Measurements from ENCODE around the gene TSTD1.
"Not testable (repeated sequence)": the region's sequence is repeated elsewhere in the genome, so short reads cannot be mapped to it uniquely, and the experiment has no call there.

The TSTD1 gene

GRCh38 chr1:161068306-161069234, 29.8 kb upstream of the TSTD1 start:
- DNase-seq, result peak; percentile 95

DNA sequence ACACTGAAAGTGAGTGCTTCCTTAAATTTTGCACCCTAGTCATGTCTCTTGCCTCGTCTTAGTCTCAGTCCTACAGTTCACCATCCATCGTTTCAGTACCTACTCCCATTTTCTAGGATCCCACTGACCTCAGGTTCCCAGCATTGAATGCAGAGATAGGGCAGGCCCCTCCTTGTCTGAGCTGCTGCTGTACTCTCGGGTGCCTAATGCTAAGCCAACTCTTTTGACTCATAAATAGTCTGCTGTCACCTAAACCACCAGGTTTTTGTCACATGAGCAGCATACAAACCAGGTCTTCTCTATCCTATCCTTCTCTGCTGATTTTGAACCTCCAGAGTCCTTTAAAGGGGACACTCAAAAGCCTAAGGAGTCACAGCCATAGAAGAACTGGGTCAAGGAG, 27.9 kb upstream of the TSTD1 start:
- peak; percentile 44 for DNase-seq

DNA sequence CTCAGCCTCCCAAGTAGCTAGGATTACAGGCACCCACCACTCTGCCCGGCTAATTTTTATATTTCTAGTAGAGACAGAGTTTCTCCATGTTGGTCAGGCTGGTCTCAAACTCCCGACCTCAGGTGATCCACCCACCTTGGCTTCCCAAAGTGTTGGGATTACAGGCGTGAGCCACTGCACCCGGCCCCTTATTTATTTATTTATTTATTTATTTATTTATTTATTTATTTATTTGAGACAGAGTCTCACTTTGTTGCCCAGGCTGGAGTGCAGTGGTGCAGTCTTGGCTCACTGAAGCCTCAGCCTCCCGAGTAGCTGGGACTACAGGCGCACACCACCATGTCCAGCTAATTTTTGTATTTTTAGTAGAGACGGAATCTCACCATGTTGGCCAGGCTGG, 26.9 kb upstream of the TSTD1 start:
- DNase-seq, result not testable (repeated sequence)

GRCh38 chr1:161063936-161064335, 25.2 kb upstream of the TSTD1 start:
- peak; percentile 39 for DNase-seq

DNA sequence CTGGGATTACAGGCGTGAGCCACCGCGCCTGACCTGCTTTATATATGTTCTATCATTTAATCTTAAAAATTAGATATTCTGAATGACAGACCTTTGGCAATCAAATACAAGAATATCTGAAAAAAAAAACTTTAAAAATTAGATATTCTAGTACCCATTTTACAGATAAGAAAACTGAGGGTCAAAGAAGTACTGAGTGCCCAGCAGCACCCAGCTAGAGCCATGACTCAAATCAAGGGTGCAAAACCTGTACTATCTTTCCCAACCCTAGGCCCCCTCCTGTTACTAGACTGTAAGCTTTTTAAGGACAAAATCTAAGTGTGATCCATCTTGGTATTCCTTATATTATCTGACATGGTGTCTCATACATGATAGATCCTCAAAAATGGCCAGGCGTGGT, 22.7 kb upstream of the TSTD1 start:
- no peak for DNase-seq

GRCh38 chr1:161059293-161059692, 20.5 kb upstream of the TSTD1 start:
- DNase-seq, result no peak

DNA sequence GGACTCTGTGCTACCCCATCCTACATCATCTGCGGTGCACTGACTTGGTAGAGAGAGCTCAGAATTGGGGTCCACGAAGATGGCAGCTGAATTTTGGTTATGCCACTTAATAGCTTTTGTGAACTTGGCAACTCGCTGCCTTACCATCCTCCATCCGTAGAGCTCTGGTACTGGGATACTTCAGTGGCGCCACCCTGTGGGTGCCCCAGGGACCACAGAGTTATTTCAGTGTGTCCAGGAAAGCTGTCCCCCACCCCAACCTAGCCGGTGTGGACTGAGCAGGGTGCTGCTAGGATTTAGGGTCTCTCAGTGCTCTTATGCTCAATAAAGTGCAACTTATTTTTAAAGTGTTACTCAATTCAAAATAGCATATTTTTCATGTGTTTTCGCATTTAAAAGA, 16.0 kb upstream of the TSTD1 start:
- no peak for DNase-seq

- no peak for DNase-seq
These were observed 15.5 kb upstream of the TSTD1 start for GRCh38 chr1:161054232-161054631.

GRCh38 chr1:161052899-161053298, 14.1 kb upstream of the TSTD1 start:
- DNase-seq, result no peak

- DNase-seq, result no peak
These were observed 12.5 kb upstream of the TSTD1 start for GRCh38 chr1:161051219-161051618.

DNA sequence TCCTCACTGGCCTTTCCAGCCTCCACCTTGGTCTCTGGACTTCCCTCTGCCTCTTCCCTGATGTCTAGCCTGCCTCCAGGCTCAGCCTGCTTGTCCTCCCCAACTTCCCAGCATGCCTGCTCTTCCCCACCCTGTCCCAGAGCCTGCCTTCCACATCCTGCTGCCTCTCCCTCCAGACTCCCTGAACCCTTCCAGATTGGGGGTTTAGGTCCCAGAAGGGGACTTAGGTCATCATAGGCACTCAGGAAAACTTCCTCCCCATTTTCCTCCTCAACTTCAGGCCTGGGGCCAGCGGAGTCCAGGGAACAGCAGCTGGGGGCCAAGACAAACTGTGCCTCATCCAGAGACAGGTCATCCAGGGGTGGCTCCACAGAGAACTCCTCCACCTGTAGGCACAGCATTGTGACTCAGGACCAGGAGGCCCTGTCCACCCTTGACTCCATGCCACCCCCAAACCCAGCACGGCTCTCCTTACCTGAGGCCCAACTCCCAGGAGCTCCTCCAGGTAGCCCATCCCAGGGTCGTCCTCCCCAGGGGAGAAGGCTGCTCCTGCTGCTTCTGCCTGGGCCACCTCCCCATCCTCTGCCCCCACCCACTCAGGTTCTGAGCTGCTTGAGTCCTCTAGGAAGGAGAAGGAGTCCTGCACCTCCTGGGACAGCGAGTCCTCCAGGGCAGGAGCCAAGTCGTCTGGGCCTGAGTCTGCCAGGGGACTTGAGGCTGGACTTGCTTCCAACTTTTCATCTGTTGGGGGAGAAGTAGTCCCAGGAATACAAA, 10.4 kb upstream of the TSTD1 start:
- no peak for DNase-seq

DNA sequence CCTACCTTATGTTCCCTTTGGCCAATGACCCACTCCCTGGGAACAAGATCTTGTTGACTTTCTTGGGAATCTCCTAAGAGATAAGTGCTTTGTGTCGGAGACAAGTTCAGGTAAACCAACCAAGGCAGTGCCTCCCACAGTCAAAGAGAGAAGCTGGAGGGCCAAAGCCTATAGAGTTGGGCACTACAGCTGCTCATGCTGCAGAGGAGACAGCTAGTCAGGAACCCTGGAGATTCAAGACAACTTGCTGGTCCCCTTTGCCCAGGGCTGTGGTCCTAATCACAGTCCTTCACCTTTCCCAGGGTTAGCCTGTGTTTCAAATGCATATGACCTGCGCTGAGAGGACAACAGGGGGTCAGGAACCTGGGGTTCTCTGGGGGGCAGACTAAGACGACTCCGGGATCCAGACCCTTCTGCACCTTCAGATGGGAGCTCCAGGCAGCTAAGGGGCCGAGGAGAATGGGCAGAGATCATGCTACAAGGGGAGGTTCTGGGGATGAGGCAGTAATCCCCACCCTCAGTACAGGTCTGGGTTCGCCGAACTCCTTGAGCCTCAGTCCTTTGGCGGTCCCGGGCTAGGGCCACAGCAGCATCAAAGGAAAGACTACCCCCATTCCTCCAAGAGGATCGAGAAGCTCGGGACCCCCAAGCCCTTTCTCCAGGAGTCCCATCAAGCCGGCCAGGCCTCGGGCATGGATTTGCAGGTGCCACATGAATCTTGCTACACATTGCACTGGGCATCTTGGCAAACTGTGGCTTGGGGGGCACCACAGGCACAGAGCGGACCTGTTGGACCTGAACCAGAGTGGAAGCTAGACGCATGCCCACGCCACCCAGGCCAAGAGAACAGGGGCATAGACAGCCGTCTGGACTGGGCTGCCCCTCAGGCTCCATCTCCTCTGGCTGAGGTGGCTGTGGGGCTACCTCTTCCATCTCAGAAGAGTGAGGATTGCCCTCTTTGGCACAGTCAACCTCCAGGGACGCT, 9.0 kb upstream of the TSTD1 start:
- DNase-seq, result no peak

DNA sequence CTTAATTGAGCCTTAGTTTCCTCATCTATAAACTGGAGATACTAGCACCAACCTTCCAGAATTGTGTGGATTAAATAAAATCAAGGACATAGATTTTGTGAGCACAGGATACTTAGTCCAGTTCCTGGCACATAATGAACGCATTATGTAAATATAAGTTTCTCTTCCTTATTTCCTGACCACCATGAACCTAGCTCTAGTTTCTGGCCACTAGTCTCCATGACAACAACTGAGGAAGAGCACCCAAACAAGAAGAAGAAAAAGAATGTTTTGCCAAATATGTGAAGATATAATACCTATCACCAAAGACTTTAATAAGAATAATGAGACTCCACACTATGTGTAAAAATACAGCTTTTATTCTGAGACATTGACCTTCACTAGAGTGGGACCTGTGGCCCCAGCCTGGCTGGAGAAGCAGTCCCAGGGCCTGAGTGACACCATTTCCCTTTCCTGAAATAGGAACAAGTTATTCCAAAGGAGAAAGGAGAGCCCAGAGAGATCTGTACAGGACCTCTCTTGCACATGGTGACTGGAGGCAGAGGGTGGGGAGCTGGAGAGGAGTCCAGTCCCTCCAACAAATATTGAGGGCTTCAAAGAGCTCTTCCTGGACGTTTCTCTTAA, 8.0 kb upstream of the TSTD1 start:
- DNase-seq, result peak; percentile 56

DNA sequence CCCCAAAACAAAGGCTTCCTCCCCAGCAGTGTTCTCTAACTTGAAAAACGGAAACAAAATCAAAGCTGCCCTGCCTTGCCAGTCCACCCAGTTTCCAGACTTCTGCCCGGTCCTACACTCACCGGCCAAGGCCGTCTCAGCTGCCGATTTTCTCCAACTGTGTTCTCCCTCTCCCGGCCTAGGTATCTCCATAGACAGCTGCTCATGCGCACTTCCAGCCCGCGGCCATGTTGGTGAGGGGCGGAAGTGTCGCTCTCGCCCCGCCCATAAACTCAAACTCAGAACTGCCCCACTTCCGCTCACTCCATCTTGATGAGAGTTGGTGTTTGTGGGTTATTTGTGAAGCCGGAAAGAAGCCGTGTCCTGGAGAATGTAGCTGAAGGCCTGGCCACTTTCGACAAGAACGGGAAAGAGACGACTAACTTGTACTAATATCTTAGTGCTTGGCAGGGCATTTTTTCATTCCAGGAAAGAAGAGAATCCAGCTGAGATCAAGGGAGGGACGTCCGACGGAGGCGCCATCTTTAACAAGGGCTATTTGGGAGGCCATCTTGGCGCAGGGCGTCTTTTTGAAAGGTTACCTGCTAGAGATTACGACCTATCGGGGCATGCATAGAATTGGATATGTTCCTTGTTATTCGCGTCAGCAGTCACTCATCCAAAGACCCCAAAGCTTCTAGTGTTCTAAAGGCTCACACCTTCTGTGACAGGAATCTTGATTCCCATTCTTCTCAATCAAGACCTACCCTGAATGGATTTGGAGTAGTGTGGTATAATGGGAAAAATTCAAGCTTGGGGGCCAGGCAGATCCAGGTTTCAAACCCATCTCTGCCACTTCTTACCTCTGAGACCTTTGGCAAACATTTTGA, 7.2 kb upstream of the TSTD1 start, which contains the start of gene USF1:
TSS of gene USF1 (minus strand) at position 242 of the 869 bp plus-strand sequence. CDS start 2,702 bp downstream, outside the sequence.
- DNase-seq, result peak; percentile 96

- peak; percentile 82 for DNase-seq
These were observed 6.4 kb upstream of the TSTD1 start for GRCh38 chr1:161044908-161045735.

DNA sequence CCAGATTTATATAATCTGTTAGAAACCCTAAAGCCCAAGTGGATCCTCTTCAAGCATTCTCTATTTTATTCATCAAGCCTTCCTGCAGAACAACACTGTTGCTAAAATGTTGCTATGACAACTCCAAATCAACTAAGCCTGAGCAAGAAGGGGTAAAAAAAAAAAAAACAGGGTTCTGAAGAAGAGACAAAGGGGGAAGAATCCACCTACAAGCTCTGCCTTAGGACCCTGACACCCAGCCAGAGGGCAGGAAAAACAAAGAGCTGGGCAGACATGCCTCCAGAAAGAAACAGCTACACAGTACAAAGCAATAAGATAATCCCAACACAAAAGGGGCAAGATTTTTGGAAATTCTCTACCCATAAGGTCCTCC, 5.8 kb upstream of the TSTD1 start:
- DNase-seq, result peak; percentile 67

DNA sequence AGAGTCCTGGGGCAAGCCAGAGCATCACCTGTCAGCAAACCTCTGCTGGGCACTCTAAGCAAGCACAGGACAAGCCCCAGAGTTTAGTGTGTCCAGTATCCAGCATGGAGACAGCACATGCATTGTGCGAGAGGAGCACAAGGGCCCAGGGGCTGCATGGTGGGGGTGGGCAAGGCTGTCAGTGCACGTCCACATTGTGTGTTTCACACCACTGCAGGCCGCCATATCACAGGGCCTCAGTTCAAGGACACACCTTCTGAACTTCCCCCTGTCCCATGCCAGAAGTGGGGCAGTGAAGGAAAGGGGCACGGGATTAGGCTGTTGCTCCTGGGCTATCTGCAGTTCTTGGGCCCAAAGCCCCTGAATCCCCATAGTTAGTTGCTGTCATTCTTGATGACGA, 782 bp upstream of the TSTD1 start:
- no peak for DNase-seq

DNA sequence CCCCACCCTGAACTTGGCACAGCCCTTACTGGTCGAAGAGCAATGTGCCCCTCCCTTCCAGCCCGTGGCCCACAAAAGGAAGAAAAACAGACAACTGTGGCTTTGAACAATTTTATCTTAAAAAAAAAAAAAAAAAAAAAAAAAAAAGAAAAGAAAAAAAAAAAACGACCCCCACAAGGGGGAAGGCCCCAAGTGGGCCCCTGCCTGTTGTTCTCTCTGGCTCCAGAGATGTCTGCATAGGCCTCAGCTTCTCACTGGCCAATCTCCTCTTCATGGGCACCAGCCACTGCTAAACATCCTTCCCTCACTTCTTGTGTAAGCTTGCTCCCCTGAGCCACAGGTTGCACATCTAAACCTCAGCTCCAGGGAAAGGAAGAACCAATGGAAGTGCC, 386 bp upstream of the TSTD1 start:
- DNase-seq, result no peak

DNA sequence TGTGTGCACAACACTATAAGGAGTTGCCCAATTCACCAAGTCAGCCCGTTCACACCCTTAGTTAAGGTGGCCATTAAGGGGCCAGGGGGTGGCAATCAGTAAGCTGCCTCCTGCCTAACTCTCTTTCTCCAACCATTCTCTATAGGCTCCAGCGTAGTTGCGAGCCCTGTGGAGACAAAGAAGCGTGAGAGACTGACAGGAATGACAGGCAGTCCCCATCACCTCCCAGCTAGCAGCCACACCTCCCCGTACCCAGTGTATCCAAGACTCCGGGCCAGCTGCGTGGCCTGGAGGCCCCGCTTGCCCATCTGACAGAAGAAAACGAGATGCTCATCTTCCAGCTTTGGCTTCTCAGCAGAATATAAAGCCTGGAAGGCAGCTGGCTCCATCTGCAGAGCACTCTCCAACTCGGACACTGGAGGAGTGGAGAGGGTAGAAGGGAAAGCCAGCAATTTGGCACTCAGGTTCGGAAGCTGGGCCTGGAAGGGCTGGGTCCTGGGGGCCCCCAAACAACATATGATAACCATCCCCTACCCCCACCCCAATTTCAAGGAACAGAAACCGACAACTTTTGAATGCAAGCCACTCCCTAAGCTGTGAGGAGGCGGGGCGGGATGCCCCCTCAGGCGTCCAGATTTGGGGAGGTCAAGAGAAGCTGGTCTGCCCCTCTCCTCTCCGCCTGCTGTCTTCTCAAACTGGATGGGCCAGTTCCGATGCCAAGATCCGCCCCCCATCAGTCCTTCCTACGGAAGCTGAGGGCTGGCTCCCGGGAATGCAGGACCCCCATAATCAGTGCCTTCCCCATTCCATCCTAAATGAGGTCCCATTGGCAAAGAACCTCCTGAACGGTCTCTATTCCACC, 872 bp downstream of the TSTD1 start:
- no peak for DNase-seq
